ENCODE results near the gene ARL4C.

- TF ChIP-seq CTCF (IDR thresholded peaks at IDR 0.05; ENCODE audit: low read depth, low read length, missing input control) (no peak), YY1 (IDR thresholded peaks at IDR 0.05) (no peak), JUND (IDR thresholded peaks at IDR 0.05) (no peak), TAF1 (conservative IDR thresholded peaks at IDR 0.05) (no peak)
Measured at GRCh38 chr2:234481301-234481700, 15.6 kb downstream of the ARL4C start.

Measured in liver (tissue), 3 donors.